Hematopoietic multipotent progenitor cell treated with erythropoietin and hydrocortisone succinate and interleukin-3 and kit ligand, for 17 days (in vitro differentiated cells): ENCODE measurements around the gene TEX35.

ENCODE experiments used
- DNase-seq: peaks from one replicate; pipeline ENCODE4 v3.0.0-alpha.2; 2015; ENCODE audit warnings: low spot score

TEX35 gene

DNA sequence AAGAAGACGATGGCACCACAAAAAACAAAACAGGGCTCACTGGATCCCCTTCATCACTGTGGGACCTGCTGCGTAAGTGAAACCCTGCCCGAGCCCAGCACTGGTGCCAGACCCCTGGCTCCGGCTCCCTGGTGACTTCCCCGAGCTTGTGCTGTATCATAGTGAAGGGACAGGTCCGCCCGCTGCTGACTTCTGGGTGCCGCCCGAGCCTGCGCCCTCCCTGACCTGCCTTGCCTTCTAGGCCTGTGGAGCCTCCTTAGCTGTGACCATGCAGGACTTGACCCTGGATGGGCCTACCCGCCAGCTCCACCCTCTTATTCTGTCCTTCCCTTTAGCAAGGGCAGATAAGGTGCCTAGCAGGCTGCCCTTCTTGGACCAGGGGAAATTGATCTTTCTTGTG, 7.9 kb downstream of the TEX35 start:
- DNase-seq = no peak

DNA sequence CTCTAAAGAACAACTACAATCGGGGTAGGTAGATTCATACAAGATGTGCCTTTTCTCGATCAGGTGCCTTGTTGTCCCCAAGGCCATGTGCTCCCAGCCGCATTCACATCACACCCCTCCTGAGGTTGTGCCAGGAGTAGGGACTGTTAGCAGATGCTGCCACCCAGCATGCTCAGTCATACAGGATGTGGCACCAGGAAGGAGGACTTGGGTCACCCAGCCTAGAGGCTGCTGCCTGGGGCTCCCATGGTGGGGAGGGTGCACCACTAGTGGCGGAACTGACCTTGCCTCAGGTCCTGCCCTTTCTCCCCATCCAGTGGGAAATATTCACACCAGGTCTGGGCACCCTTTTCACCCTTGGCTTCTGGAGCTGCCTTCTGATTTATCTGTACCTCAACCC, 8.3 kb downstream of the TEX35 start:
- no peak for DNase-seq

DNA sequence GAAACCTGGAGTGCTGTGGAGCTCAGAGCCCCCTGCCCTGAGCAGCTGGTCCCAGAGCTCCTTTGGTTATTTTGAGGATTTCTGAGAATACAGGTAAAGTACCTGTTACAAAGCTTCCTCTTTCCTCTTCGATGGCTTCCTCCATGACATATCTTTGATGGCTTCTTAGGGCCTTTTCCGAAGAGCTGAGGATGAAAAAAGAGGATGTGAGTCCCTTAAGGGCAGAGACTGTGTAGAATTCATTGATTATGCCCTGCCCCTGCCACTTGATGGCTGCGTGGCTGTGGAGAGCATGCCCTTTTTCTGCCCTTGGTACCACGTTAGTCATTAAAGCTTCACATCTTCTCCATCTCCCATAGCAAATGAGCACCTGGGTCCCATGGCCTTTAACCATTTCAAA, 14.2 kb downstream of the TEX35 start:
- no peak for DNase-seq

DNA sequence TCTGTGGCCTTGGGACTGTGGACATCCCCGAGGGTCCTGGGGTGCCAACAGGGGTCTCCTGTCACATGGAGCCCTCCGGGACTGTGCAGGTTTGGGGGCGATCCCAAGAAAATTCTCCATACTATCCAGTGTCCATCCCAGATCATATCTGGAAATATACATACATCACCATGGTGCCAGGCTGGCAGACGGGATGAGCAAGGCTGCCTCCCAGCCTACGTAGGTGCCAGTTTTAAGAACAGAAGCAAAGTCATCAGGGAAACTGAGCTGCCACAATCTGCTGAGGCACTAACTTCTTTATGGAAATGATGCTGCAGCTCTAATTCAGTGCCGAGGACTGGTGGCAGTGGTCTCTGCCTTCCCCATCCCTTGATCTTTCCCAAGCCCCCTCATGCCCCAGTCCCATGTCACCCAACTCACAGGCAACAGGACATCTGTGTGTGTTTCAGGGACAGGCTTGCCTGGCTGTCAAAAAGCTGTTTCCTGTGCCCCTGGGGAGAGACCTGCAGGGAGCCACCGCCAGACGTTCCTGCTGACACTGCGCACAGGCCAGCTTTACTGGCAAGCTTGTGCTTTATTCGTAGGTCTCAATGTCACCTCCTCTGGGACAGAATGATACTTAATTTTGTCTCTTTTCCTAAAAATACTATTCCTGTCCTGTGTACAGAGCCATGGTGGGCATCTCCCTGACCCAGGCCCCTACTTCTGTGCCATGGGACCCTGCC, 15.5 kb downstream of the TEX35 start:
- no peak for DNase-seq

DNA sequence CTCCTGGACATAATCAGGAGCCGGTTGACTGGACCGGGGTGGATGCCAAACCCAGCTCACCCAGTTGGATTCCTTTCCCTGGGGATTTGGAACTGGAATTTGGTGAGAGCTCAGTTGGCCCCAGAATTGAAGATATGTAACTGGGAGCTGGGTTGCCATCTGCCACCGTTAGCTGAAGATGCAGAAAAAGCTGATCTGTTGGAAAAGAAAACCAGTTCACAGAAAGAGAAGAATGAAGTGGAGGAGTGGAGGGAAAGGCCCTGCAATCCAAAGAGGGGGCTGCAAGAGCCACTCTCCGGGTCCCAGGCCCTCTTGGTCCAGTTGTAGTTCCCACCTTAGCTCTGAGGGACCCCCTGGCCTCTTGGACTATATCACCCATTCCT, 16.0 kb downstream of the TEX35 start:
- DNase-seq = no peak

DNA sequence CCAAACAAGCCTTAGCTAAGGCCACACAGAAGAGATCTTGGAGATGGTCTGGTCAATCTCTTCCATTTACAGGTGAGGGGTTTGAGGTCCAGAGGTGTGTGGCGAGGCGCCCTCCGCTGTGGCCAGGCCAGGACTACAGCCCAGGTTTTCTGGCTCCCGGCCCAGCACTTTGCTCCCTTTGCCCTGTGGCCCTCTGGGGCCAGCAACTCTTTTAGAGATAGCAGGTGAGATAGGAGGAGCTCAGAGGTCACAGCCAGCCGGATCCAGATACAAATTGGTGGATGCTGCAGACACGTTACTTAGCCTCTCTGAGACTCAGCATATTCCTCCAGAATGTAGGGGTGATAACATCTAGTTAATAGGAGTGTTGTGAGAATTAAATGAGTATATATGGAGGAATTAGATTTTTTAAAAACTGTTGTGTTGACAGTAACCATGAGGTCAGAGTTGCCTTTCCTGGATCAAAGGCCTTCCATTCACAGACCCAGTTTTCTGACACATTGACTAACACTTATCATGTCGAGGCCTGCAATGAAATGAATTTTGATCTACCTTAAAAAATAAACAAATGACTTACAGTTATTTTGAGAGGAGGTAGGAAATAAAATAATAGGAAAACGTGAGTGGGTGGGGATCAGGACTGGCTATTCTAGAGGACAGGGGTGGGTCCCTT, 16.6 kb downstream of the TEX35 start:
- no peak for DNase-seq

DNA sequence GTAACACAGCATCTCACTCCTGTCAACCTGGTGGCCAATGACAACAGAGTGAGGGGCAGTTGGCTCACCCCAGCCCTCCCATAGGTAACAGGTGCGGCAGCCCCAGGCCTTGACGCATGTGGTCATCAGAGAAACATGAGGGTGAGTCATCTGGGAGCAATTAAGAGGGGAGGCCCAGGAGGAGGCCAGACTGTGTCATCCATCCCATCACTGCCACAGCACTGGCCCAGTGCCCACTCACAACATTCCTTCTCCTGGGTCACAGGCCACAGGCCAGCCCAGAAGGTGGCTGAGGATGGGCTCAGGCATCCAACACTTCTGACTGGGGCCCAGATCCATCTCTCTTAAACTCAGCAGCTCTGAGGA, 17.1 kb downstream of the TEX35 start:
- DNase-seq = no peak

DNA sequence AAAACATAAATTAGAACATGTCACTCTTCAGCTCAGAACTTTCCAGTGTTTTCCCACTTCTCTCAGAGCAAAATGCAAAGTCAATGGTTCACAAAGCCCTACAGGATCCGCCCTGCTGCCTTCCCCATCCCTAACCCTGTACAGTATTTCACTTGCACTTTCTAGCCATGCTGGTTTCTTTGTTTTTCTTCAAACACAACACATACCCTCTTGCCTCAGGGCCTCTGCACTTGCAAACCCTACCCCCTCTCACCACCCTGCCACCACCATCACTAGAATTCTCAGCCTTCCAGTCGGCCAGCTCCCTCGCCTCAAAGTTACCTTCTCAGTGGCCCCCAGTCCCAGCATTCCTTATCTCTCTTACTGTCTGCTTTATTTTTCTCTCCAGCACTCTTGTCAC, 17.6 kb downstream of the TEX35 start:
- no peak for DNase-seq

DNA sequence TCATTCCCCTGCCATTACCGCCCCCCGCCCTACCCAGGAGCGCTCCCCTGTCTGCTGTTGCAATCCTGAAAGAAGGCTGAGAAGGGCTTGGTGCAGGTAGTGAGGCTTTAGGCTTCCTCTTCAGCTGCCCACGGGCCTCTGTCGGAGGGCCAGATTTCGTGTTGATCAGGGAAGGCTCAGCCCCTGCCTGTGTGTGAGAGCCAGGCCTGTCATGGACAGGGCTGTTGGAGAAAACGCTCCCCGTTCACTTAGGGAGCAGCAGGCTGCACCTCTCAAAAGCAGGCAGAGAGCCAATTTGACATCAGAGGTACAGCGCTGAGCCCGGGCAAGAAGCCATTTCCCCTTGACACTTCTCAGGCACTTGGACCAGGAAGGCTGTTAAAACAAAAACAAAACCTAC, 19.0 kb downstream of the TEX35 start:
- DNase-seq = no peak

DNA sequence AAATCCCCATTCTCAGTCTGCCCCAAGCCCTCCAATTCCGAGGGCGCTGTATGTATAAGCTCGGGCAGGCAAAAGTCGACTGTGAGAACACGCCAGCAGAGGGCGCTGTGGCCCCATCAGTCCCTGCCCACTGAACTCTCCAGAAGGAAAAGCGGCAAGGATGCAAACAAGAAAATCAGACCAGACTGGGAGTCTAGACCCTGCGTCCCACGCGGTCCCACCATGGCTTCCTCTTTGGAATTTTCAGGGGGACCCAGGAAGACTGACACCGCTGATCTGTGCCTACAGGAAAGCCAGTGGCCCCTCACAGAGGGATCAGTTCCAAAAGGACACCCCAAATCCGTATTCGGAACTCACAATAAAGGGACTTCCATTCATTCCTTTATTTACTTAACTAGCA, 19.5 kb downstream of the TEX35 start:
- DNase-seq = peak; percentile 89

DNA sequence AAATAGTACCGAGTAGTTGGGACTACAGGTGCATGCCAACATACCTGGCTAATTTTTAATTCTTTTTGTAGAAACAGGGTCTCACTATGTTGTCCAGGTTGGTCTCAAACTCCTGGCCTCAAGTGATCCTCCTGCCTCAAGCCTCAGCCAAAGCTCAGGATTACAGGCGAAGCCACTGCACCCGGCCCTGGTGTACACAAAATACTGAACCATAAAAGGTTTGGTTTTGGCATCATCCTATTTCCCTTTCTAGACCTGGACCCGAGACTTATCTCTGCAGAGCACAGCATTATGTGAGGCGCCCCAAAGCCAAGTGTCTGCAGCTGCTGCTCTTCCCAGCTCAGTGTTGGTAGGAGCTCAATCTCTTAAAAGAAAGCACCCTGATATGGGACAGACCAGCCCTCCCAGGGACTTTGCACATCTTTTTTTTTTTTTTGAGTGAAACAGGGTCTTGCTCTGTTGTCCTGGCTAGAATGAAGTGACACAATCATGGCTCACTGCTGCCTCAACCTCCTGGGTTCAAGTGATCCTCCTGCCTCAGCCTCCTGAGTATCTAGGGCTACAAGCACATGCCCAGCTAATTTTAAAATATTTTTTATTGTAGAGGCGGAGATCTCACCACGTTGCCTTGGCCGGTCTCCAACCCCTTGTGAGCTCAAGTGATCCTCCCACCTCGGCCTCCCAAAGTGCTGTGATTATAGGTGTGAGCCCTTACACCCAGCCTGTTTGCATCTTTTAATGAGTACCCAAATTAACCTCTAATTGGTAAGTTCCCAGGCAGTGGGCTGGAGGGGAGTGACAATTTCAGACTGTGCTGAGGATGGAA, 20.4 kb downstream of the TEX35 start:
- peak; percentile 51 for DNase-seq

DNA sequence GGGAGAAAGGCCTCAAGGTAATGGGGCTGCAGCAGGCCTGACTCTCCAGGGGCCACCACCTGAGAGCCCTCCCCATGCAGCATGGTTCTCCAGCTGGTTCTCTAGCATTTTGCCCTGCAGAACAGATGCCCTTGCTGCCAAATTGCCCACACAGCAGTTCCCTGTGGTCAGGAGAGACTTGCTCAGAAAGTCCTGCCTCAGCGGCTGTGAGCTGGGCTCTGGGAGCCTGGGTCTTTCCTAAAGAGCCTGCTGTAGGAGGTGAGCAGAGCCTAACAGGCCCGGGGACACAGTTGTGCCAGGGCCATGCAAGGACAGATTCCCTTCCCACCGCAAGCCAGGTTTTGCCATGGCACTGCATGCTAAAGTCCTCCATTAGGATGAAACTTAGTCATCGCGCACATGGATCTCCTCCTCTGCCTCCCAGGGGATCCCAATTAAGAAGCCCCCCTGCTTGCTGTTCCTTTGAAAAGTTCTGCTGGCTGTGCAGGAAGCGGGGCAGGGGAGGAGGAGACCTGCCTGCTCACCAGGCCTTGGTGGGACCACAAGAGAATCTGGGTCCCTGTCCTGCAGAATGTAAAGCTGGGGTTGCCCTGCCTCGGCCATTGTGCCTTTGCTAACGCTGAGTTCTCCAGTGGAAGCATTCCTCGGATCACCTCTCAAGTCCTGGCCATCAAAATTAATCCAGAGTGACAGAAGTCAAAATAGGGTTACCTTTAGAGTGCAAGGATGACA, 21.4 kb downstream of the TEX35 start:
- no peak for DNase-seq

DNA sequence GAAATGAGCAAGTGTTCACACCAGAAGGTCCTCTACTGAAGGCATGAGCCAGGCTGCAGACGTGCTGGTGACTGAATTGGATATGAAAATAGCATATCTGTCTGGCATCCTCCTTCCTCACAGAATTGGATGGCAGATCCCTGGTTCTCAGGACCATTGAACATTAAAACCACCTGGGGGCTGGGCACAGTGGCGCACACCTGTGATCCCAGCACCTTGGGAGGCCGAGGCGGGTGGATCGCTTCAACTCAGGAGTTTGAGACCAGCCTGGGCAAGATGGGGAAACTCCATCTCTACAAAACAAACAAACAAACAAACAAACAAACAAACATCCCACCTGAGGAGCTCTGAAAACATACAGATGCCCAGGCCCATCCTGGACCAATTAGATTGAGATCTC, 23.4 kb downstream of the TEX35 start:
- peak; percentile 28 for DNase-seq

DNA sequence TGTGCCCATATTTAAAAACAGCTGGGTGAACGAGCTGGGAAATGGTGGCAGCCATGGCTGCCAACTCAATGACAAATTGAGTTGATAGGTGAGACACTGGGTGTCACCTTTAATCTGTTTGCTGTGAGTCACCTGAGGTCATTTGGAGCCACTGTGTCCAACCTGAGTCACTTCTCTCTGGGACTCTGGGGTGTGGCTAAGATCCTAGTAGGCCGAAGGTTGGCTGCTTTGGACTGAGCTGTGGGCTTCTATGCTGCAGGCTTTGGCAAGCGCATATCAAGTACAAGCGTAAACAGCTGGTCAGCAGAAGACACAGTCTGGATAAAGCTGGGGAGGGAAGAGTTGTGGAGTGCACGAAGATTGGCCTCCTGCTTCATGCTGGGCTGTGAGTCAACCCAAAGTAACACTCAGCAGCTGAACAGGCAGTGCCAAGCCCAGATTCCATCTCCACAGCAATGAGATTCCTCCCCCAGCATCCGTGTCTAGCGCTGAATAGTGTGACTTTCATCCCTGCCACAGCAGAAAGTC, 24.0 kb downstream of the TEX35 start:
- DNase-seq = peak; percentile 85

DNA sequence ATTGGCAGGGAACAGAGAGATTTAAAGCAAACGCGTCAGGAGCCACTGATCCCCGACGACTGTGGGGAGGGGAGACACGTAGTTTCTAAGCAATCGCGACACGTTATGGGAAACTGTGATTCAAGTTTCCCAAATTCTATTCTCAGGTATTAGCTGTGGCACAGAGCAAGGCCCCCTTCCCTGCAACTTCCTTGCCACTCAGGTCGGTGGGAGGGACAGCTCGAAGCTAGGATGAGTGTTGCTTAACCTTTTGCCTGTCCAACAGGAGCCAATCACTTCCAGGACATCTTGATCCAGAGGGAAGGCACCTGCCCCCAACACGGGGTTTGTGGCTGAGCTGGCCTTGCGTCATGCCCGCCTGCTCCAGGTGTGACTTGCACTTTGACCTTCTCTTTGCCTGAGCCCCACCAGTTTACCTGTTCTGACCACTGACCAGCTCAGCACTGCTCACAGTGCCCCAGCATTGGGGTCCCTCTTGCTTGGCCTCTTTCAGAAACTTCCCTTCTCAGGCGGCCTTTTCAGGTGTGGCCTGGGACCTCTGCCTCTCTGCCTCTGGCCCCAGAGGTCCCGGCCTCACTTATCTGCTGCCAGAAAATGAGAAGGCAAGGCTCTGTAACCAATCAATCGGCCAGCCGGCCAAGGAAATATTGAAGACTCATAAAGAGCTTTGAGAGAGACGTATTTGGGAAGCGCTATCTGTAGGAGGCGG, 24.6 kb downstream of the TEX35 start:
- peak; percentile 19 for DNase-seq

DNA sequence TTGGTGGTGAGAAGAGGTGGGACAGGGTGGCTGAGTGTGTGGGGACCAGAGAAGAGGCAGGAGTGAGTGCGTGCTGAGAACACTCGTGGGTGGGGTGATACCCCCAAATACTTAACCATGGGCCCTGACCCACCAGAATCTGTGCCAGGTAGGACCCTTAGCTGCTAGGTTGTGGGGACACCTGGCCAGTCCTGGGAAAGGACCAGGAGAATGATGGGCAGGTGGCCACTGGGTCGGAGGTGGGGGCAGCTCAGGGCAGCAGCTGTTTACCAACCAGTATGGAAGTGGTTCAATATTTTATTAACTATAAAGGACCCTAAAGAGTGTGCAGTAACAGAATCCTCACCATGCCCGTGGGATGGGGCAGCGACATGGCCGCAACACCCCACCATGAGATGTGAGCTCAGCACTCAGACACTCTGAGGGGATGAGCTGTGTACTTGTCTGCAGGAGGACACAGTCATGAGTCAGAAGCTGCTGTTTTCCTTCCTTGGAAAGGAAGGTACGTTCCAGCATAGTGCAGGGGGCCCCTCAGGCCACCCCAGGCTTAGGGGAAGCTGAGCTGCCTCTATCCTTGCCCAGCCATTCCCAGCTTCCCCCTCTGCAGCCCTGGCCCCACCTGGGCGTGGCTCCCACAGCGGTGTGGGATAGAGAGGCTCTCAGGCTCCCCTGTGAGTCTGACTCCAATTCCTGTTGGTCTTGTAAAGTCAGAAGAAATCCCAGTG, 25.4 kb downstream of the TEX35 start:
- peak; percentile 42 for DNase-seq

DNA sequence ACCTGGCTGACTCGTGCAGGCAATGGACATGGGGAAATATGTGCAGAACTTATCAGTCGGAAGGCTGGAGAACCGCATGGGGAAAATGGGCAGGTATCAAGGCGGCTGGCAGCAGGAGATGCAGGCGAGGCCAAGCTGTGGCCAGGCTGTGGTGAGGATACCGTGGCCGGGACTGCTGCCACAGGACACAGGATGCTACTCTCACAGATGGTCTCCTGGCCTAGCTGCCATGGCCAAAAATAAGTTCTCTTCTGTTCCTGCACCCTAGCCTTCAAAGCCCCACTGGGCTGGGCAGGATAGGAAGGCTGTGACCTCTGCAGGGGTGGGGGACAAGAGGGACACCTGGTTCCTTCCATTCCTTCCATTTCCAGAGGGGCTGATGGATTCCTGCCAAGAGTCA, 26.4 kb downstream of the TEX35 start:
- peak; percentile 18 for DNase-seq

DNA sequence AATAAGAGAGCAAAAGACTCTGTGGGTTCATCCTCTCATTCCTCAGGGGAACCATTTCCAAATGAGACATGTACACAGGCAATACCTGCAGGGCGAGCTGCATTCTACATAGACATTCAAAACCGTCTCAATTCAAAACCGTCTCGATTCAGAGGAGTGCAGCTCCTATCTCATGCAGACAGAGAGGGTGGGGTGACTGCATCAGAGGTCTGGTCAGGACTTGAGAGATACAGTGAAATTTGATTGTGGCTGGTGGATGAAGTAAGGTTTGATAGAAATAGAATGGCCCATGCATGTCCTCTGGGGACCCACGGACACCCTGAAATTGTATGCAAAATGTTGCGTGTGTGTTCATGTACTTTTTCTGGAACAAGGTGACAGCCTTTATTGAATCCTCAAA, 27.3 kb downstream of the TEX35 start:
- peak; percentile 88 for DNase-seq

DNA sequence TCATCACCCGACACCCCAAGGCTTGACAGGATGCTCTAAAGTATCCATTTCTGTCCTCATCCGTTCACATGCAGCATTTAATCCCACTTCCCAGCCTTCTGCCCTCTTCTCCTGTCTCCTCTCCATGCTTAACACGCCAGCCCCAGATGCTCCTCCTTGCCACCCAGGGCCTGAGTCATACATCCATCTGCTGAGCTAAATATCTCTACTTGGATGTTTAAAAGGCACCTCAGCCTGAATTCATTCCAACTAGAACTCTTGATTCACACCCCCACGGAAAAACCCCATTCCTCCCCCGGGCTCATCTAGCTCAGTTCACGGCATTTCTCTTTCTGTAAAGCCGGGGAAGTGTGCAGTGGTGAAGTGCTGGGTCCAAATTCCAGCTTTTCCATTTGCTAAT, 27.7 kb downstream of the TEX35 start:
- DNase-seq = peak; percentile 80

DNA sequence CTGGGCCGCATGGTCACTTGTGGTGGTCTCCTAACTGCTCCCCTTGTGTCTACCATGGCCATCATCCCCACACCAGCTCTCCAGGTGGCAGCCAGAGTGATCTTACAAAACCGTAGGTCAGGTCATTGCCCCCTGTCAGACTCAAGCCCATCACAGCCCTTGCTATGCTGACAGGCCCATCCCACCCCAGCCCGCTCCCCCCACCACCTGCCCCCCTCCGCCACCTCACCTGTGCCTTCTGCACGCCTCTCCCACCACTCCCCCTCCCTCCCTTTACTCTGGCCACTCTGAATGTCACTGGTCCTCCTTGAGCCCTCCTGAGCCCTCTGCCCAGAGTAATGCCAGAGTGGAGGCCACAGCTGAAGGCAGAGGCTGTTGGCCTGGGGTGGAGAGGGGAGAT, 28.5 kb downstream of the TEX35 start:
- no peak for DNase-seq
